Measurements from ENCODE around the gene ALKBH1.
"Not testable (repeated sequence)": the region's sequence is repeated elsewhere in the genome, so short reads cannot be mapped to it uniquely, and the experiment has no call there.

ALKBH1 gene

DNA sequence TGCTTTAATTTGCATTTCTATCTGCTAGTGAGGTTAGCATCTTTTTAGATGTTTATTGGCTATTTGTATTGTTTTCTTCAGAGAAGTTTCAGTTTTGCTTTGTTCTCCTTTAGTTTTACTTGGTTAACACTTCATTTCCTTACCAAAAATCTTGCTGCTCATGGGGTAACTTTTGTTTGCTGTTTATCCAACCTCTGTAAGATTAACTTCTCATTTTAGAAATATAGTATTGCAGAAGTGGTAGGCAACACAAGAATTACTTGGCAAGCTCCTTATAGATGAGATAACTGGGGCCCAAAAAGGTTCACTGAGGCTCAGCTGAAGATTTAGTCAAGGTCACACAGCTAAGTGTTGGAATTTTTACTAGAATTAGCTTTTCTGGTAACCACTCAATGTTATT is 40.5 kb downstream of the ALKBH1 start:
- no peak for DNase-seq (ENCODE audit: low spot score)
- TF ChIP-seq, protein P1, sequence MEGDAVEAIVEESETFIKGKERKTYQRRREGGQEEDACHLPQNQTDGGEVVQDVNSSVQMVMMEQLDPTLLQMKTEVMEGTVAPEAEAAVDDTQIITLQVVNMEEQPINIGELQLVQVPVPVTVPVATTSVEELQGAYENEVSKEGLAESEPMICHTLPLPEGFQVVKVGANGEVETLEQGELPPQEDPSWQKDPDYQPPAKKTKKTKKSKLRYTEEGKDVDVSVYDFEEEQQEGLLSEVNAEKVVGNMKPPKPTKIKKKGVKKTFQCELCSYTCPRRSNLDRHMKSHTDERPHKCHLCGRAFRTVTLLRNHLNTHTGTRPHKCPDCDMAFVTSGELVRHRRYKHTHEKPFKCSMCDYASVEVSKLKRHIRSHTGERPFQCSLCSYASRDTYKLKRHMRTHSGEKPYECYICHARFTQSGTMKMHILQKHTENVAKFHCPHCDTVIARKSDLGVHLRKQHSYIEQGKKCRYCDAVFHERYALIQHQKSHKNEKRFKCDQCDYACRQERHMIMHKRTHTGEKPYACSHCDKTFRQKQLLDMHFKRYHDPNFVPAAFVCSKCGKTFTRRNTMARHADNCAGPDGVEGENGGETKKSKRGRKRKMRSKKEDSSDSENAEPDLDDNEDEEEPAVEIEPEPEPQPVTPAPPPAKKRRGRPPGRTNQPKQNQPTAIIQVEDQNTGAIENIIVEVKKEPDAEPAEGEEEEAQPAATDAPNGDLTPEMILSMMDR (IDR thresholded peaks at IDR 0.05; ENCODE audit: extremely low read depth, missing control alignments), result no peak

- DNase-seq (ENCODE audit: low spot score), result no peak
- TF ChIP-seq, protein P1 (IDR thresholded peaks at IDR 0.05; ENCODE audit: extremely low read depth, missing control alignments), result no peak
These were observed 44.5 kb downstream of the ALKBH1 start for GRCh38 chr14:77663293-77663692.

- not testable (repeated sequence) for DNase-seq (ENCODE audit: low spot score)
These were observed 46.3 kb downstream of the ALKBH1 start for GRCh38 chr14:77661562-77661961.

DNA sequence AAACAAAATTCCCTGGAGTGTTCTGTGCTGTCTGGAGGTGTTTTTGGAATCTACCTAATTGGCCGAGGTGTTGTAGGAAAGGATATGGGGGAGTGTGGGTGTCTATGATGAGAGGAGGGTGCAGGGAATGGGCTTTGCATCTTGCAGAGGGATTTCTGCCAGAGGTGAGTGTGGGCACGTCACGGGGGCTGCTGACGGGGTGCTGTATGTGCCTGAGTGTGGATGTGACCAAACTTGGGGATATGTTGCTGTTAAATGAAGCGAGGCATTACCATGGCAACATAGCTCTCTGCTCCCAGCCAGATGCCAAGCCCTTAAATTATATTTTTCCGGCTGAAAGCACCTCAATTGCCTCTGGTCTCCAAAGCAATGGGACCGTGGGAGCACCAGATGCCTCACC is 47.1 kb downstream of the ALKBH1 start:
- DNase-seq (ENCODE audit: low spot score), result no peak
- TF ChIP-seq, protein P1 (IDR thresholded peaks at IDR 0.05; ENCODE audit: extremely low read depth, missing control alignments), result no peak

GRCh38 chr14:77659831-77660230 is 48.0 kb downstream of the ALKBH1 start:
- no peak for DNase-seq (ENCODE audit: low spot score)
- TF ChIP-seq, protein P1 (IDR thresholded peaks at IDR 0.05; ENCODE audit: extremely low read depth, missing control alignments), result no peak

GRCh38 chr14:77657280-77657679 is 50.5 kb downstream of the ALKBH1 start:
- DNase-seq (ENCODE audit: low spot score), result no peak
- TF ChIP-seq, protein P1 (IDR thresholded peaks at IDR 0.05; ENCODE audit: extremely low read depth, missing control alignments), result no peak

GRCh38 chr14:77654001-77654441 is 53.8 kb downstream of the ALKBH1 start:
- TF ChIP-seq, protein P1 (IDR thresholded peaks at IDR 0.05; ENCODE audit: extremely low read depth, missing control alignments), result no peak
- DNase-seq (ENCODE audit: low spot score), result no peak

- TF ChIP-seq, protein P1 (IDR thresholded peaks at IDR 0.05; ENCODE audit: extremely low read depth, missing control alignments), result no peak
- DNase-seq (ENCODE audit: low spot score), result no peak
These were observed 58.5 kb downstream of the ALKBH1 start for GRCh38 chr14:77649326-77649725.

All from GM20000 (cell line).